A549 (cell line): ENCODE data around the gene UNC13C. TPM values are rescaled to one million over a fixed set of nuclear protein-coding genes. Genes with fewer than 3 reads are reported as not detected.
"Not testable (repeated sequence)": the region's sequence is repeated elsewhere in the genome, so short reads cannot be mapped to it uniquely, and the experiment has no call there.

Source experiments
- ATAC-seq, 2 experiments: fragments of 200-7000 bp in 1 of 2; fragments of >200 bp in 1 of 2; cut with Nextera tagmentation in 1 of 2; cut with Tn5 transposase in 1 of 2; 3 replicates each; pipeline versions ENCODE4 v1.8.0 to v1.9.1; 2018 to 2020; ENCODE audit warnings: mild to moderate bottlenecking in 1 of 2, moderate library complexity in 1 of 2
- CTCF ChIA-PET: fragments of 300-600 bp; sonication (Branson Sonifier 250); formaldehyde crosslinking; extraction: SDS; loops from one replicate; lab custom pipeline; 2021; ENCODE audit warnings: antibody characterized with exemption, inconsistent platforms; lab: Yijun Ruan, JAX
- POLR2A ChIA-PET: fragments of 350-600 bp; formaldehyde crosslinking; extraction: SDS; loops from one replicate; lab custom pipeline; 2021; ENCODE audit warnings: antibody characterized with exemption, inconsistent platforms; lab: Yijun Ruan, JAX
- DNase-seq, 2 experiments: peaks; one replicate each; pipeline versions ENCODE4 v3.0.0 to v3.0.0-alpha.2; 2011 to 2016; ENCODE audit warnings: low read depth in 1 of 2, low spot score in 1 of 2
- FAIRE-seq: peaks from 2 replicates; lab custom pipeline; 2011; peaks lifted over from hg19 to GRCh38; lab: Jason Lieb, UNC
- H3K27ac ChIP-seq, 2 experiments: fragments of >200 bp; sonication (Bioruptor Twin); formaldehyde crosslinking; 3 replicates each; pipeline ENCODE4 v1.5.1; 2016 to 2017
- H3K4me1 ChIP-seq: fragments of >200 bp; sonication (Bioruptor Twin); formaldehyde crosslinking; 3 replicates; pipeline ENCODE4 v1.6.1; 2016
- H3K4me2 ChIP-seq: fragments of >200 bp; sonication (Bioruptor Twin); formaldehyde crosslinking; 3 replicates; pipeline ENCODE4 v1.6.1; 2016
- H3K4me3 ChIP-seq: fragments of >200 bp; sonication (Bioruptor Twin); formaldehyde crosslinking; 3 replicates; pipeline ENCODE4 v1.5.1; 2016
- H3K9me3 ChIP-seq: fragments of >200 bp; sonication (Bioruptor Twin); formaldehyde crosslinking; 3 replicates; pipeline ENCODE4 v1.6.1; 2016
- CBX2 ChIP-seq: fragments of 200-600 bp; sonication (generic); IDR thresholded peaks from 2 replicates; pipeline ENCODE4 v1.6.1; 2016; ENCODE audit warnings: low read depth, mild to moderate bottlenecking, borderline replicate concordance
- CEBPB ChIP-seq, 2 experiments: fragments of >200 bp in 1 of 2; sonication (Bioruptor Twin) in 1 of 2; formaldehyde crosslinking in 1 of 2; IDR thresholded peaks; 2 replicates each; pipeline ENCODE4 v1.6.1; 2012 to 2016
- CHD2 ChIP-seq: fragments of 150-350 bp; IDR thresholded peaks from 2 replicates; pipeline ENCODE4 v1.6.1; 2014; ENCODE audit warnings: low read length; ENCODE audit not compliant: partially characterized antibody
- ESRRA ChIP-seq: fragments of 150-350 bp; IDR thresholded peaks from 2 replicates; pipeline ENCODE4 v1.6.1; 2014; ENCODE audit warnings: mild to moderate bottlenecking, low read length, borderline replicate concordance
- FOSL2 ChIP-seq, 2 experiments: fragments of 450-650 bp in 1 of 2; fragments of >200 bp in 1 of 2; sonication (Bioruptor Twin) in 1 of 2; formaldehyde crosslinking; IDR thresholded peaks; 2 replicates each; pipeline versions ENCODE4 v1.5.0 to v1.6.1; 2016 to 2020; ENCODE audit warnings: mild to moderate bottlenecking in 1 of 2, moderate library complexity in 1 of 2
- HES2 ChIP-seq: fragments of >200 bp; sonication (Bioruptor Twin); formaldehyde crosslinking; IDR thresholded peaks from 2 replicates; pipeline ENCODE4 v1.6.1; 2016
- HEYL ChIP-seq: fragments of 250-450 bp; sonication (Bioruptor Pico); IDR thresholded peaks from 2 replicates; pipeline ENCODE4 v1.8.0; 2021; ENCODE audit warnings: mild to moderate bottlenecking, moderate library complexity
- JUNB ChIP-seq: fragments of >200 bp; sonication (Bioruptor Twin); formaldehyde crosslinking; IDR thresholded peaks from 2 replicates; pipeline ENCODE4 v1.6.1; 2016
- MAX ChIP-seq: IDR thresholded peaks from 2 replicates; pipeline ENCODE4 v1.6.1; 2012
- RNF2 ChIP-seq: fragments of 200-600 bp; sonication (generic); IDR thresholded peaks from 2 replicates; pipeline ENCODE4 v1.6.1; 2016; ENCODE audit warnings: low read depth, mild to moderate bottlenecking, antibody characterized with exemption, moderate library complexity, borderline replicate concordance
- ZNF302 ChIP-seq: fragments of 250-450 bp; sonication (Bioruptor Pico); IDR thresholded peaks from 2 replicates; pipeline ENCODE4 v1.9.0; 2021; ENCODE audit warnings: inconsistent platforms, mild to moderate bottlenecking, moderate library complexity
- WGBS: methylation state at CpG from one replicate; pipeline ENCODE4 v1.1.6; 2017; ENCODE audit errors: missing lambda C conversion rate; 5-methylcytosine and 5-hydroxymethylcytosine counted together
- polyA minus RNA-seq: library from RNA; depleted of rRNA, polyadenylated mRNA; stranded (reverse); fragments of >200 nt; gene quantifications from 2 replicates; pipeline ENCODE4 v1.2.3, GENCODE V29; 2011; rRNA and poly(A)+ RNA removed
- polyA plus RNA-seq, 4 experiments: library from polyadenylated mRNA; depleted of rRNA in 3 of 4; stranded (reverse); fragments of >200 nt; fragmentation: RNase III in 1 of 4; extraction: RNeasy Plus Mini Kit Qiagen cat#74134 plus additional on column Dnase treatment in 1 of 4; gene quantifications; 2 replicates in 3 of 4; 3 replicates in 1 of 4; pipeline ENCODE4 v1.2.3, GENCODE V29; 2011 to 2017
- TF ChIP-seq, protein P1 (sequence below): fragments of 200-600 bp; sonication (generic); IDR thresholded peaks from 2 replicates; pipeline ENCODE4 v1.6.1; 2016; ENCODE audit warnings: antibody characterized with exemption, mild to moderate bottlenecking, moderate library complexity
- TF ChIP-seq, protein P2 (sequence below): fragments of >200 bp; sonication (Bioruptor Twin); formaldehyde crosslinking; IDR thresholded peaks from 3 replicates; pipeline ENCODE4 v1.6.1; 2016

UNC13C gene
- polyA plus RNA-seq (2011; rRNA removed) (0.01 and 0.07 TPM in 2 replicates), polyA plus RNA-seq (2017; fragmentation: RNase III; extraction: RNeasy Plus Mini Kit Qiagen cat#74134 plus additional on column Dnase treatment) (0.04 TPM in 1 of 3 replicates, not detected in the others), polyA minus RNA-seq (0.04 and 0.05 TPM in 2 replicates)
- polyA plus RNA-seq (2012; cell fraction: cytosol; rRNA removed): not detected in 2 replicates
- not detected in 2 replicates for polyA plus RNA-seq (2012; cell fraction: nucleus; rRNA removed)

GRCh38 chr15:53978253-53978906, at the start of gene UNC13C:
Gene UNC13C, plus strand, starts transcription at chr15:53978441. Its CDS starts 34,463 bp downstream, at chr15:54012904.
- TF ChIP-seq ZNF302 (CRISPR knock-in tag) (no peak), JUNB (no peak), HEYL (CRISPR knock-in tag) (no peak), MAX (no peak), HES2 (no peak), CHD2 (no peak), CEBPB (IDR thresholded peaks at IDR 0.05) (no peak), FOSL2 (IDR thresholded peaks at IDR 0.05) (no peak), FOSL2 (CRISPR knock-in tag; IDR thresholded peaks at IDR 0.05) (no peak), RNF2 (no peak)
- DNase-seq: peak; percentile 7 to 21
- FAIRE-seq: no peak
- 4% methylated on average over 18 of the region's 30 CpGs for WGBS
- Histone ChIP-seq H3K4me1 (no peaks in the 10 kb centered on the region; the same call in 2 of the 3 replicates), H3K27ac (no peak within 1 kb of the TSS), H3K4me3 (peak within 1 kb of the TSS; percentile 37), H3K9me3 (no peaks in the 10 kb centered on the region), H3K4me2 (peak within 1 kb of the TSS; percentile 65)
- ChIA-PET POLR2A (no interaction called here), CTCF (no interaction called here)
- ATAC-seq: peak; percentile 94

- ChIA-PET CTCF (no interaction called here), POLR2A (no interaction called here)
- Histone ChIP-seq H3K4me2 (no peak overlapping the region), H3K4me3 (no peak overlapping the region), H3K9me3 (no peaks in the 10 kb centered on the region), H3K27ac (no peak overlapping the region), H3K4me1 (no peaks in the 10 kb centered on the region)
- DNase-seq: no peak
- no peak for ATAC-seq
- FAIRE-seq: no peak
- no peak for TF ChIP-seq CBX2
- TF ChIP-seq, protein P1, sequence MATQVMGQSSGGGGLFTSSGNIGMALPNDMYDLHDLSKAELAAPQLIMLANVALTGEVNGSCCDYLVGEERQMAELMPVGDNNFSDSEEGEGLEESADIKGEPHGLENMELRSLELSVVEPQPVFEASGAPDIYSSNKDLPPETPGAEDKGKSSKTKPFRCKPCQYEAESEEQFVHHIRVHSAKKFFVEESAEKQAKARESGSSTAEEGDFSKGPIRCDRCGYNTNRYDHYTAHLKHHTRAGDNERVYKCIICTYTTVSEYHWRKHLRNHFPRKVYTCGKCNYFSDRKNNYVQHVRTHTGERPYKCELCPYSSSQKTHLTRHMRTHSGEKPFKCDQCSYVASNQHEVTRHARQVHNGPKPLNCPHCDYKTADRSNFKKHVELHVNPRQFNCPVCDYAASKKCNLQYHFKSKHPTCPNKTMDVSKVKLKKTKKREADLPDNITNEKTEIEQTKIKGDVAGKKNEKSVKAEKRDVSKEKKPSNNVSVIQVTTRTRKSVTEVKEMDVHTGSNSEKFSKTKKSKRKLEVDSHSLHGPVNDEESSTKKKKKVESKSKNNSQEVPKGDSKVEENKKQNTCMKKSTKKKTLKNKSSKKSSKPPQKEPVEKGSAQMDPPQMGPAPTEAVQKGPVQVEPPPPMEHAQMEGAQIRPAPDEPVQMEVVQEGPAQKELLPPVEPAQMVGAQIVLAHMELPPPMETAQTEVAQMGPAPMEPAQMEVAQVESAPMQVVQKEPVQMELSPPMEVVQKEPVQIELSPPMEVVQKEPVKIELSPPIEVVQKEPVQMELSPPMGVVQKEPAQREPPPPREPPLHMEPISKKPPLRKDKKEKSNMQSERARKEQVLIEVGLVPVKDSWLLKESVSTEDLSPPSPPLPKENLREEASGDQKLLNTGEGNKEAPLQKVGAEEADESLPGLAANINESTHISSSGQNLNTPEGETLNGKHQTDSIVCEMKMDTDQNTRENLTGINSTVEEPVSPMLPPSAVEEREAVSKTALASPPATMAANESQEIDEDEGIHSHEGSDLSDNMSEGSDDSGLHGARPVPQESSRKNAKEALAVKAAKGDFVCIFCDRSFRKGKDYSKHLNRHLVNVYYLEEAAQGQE: no peak
- TF ChIP-seq JUNB: no peak
- no peak for TF ChIP-seq ESRRA
These were observed 42.1 kb upstream of the UNC13C start for GRCh38 chr15:53936137-53936536.

- FAIRE-seq, H3K4me1 ChIP-seq, DNase-seq, H3K9me3 ChIP-seq, H3K4me3 ChIP-seq, H3K4me2 ChIP-seq, POLR2A ChIA-PET, CTCF ChIA-PET, H3K27ac ChIP-seq, ATAC-seq: not testable (repeated sequence)
- 47% methylated on average over 2 of the region's 2 CpGs for WGBS
These were observed 40.6 kb upstream of the UNC13C start for GRCh38 chr15:53937632-53938031.

- CTCF ChIA-PET: no interaction called here
- TF ChIP-seq, protein P2, sequence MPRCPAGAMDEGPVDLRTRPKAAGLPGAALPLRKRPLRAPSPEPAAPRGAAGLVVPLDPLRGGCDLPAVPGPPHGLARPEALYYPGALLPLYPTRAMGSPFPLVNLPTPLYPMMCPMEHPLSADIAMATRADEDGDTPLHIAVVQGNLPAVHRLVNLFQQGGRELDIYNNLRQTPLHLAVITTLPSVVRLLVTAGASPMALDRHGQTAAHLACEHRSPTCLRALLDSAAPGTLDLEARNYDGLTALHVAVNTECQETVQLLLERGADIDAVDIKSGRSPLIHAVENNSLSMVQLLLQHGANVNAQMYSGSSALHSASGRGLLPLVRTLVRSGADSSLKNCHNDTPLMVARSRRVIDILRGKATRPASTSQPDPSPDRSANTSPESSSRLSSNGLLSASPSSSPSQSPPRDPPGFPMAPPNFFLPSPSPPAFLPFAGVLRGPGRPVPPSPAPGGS: no peak
- POLR2A ChIA-PET: no interaction called here
- 0 out of 3 replicates have a peak, but pooled peaks cover 5% of the 10 kb centered on the region for H3K9me3 ChIP-seq
- H3K27ac ChIP-seq: no peak overlapping the region
- H3K4me2 ChIP-seq: no peak overlapping the region
- FAIRE-seq: no peak
- H3K4me1 ChIP-seq: no peaks in the 10 kb centered on the region
- H3K4me3 ChIP-seq: no peak overlapping the region
- WGBS: 23% methylated on average over 3 of the region's 3 CpGs
- no peak for DNase-seq
- no peak for ATAC-seq
These were observed 27.7 kb upstream of the UNC13C start for GRCh38 chr15:53950572-53950971.
